NCI-H2107 (cell line): ENCODE results near the gene CRTAC1.

Experiments used
- DNase-seq: peaks from one replicate; lab custom pipeline; 2025; lab: John Stamatoyannopoulos, UW

CRTAC1 gene, protein sequence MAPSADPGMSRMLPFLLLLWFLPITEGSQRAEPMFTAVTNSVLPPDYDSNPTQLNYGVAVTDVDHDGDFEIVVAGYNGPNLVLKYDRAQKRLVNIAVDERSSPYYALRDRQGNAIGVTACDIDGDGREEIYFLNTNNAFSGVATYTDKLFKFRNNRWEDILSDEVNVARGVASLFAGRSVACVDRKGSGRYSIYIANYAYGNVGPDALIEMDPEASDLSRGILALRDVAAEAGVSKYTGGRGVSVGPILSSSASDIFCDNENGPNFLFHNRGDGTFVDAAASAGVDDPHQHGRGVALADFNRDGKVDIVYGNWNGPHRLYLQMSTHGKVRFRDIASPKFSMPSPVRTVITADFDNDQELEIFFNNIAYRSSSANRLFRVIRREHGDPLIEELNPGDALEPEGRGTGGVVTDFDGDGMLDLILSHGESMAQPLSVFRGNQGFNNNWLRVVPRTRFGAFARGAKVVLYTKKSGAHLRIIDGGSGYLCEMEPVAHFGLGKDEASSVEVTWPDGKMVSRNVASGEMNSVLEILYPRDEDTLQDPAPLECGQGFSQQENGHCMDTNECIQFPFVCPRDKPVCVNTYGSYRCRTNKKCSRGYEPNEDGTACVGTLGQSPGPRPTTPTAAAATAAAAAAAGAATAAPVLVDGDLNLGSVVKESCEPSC

DNA sequence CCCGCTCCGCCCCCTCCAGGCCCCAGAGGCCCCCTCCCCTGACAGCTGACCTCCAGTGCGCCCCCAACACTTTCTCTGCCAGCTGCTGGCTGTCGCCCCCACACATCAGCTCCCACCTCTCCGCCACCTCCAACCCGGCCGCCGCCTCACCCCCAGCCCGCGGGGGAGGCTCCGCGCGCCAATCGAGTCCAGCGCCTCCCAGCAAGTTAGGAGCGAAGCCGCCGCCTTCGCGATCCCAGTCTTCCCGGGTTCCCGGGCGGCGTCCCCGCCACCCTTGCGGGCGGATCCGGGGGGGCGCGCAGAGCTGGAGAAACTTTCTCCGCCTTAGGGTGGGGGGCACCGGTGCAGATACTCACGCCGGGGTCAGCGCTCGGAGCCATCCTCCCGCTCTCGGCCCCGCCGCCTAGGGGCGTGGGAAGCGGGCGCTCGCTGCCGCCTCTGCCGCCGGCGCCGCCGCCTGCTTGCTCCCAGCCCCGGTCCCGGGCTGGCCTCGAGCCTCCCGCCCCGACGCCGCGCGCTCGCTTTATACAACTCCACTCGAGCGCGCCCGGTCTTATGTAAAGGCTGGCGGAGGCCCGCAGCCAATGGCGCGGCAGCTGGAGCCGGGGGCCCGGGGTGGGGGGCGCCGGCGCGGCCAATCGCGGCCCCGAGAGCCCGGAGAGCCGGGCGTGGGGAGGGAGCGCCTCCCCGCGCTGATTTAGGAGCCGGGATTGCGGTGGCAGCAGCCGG is at the start of gene CRTAC1:
TSS of gene CRTAC1 (minus strand) at position 529 of the 729 bp plus-strand sequence. CDS start at position 380, 149 bp downstream.
- DNase-seq: peak; percentile 43

DNA sequence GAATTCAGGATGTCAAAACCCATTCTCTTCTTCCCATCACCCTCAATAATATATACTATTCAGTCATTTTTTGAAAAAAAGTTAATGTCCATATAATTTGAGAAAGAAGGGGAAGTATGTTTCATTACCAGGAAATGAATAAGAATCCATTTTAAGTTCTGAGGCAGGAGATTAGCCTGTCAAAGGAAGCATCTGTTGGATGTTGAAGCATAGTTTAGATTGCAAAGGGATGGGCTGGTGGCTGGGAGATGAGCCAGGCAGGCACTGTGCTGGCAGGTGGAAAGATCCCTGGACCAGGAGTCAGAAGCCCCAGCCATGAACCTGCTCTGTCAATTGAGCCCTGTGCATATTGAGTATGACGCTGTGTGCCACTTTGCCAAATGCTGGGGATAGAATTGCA is 48.4 kb upstream of the CRTAC1 start:
- DNase-seq: no peak

DNA sequence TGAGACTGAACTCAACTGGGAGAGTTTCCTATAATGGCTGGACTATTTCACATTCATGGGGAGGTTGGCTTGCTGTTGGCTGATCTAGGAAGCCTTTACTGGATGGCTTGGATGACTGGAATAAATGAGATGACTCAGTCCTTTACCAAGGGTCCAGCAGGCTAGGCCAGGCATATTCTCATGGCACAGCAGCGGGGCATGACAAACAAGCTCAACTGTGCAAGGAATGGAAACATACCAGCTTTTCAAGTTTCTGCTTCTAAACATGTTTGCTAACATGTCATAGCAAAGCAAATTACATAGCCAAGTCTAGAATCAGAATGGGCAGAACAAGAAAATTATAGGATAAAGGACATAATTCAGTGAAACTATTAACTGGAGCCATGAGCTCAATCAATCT is 46.8 kb upstream of the CRTAC1 start:
- no peak for DNase-seq

DNA sequence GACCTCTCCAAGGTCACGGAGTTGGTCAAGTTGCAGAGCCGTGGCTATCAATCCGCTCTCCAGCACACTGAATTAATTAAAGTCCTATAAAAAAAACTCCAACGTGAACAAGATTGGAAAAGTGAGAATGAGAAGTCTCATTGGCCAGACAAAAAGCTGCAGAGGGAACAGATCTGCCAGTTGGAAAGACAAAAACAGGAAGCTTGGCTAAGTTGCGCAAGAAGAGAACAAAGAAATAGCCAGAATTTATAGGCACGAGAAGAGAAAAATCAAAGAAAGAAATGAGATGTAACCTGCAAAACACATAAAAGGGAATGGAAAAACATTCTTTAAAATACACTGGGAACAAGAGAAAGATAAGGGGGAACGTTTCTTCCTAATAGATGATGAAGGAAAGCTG is 45.7 kb upstream of the CRTAC1 start:
- DNase-seq: no peak

DNA sequence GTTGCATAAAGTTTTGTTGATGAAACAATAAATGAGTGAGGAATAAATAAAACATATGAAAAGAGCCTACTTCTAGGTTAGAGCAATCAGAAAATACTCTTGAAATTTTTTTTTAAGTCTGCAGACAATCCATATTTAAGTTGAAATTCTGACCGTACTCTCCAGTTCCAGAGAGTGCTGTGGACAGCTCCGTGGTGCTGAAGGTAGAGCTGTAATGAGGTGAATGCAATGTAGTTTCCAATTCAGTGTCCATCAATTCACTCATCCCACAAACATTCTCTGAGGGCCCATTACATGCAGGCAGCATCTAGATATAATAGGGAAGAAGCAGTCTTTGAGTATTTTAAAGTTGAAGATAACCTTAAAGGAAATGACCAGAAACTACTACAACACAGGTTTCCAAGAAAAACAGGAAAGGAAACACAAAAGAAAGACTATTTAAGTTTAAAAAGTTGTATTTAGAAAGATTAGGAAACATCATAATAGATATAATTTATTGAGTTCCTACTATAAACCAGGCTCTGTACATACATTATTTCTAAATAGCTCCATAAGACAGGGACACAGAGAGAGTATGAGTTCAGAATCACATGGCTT is 44.0 kb upstream of the CRTAC1 start:
- no peak for DNase-seq

DNA sequence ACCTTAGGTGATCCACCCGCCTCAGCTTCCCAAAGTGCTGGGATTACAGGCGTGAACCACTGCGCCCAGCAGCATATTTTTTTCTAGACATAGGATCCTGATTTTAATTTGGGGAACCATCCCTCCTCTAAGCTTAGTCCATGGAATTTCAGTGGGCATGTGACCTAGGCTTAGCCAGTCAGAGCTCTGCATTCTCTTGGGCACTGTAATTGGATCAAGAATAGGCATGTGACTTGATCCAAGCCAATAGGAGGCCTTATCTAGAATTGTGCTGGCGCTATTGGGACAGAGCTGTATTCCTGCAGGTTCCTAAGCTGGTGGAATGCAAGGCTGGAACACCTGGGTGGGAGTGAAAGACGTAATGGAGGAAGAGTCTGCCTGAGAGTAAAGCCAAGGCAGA is 36.7 kb upstream of the CRTAC1 start:
- DNase-seq: no peak

DNA sequence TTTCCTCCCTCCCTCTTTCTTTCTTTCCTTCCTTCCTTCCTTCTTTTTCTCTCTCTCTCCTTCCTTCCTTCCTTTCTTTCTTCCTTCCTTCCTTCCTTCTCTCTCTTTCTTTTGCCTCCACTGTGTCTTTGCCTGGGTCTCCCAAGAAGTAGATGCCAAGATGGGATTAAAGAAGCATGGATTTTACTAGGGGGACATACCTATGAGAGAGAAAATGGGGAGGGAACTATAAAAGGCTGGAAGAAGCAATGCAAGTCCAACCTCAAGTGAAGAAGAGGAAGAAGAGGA is 33.3 kb upstream of the CRTAC1 start:
- DNase-seq: no peak

DNA sequence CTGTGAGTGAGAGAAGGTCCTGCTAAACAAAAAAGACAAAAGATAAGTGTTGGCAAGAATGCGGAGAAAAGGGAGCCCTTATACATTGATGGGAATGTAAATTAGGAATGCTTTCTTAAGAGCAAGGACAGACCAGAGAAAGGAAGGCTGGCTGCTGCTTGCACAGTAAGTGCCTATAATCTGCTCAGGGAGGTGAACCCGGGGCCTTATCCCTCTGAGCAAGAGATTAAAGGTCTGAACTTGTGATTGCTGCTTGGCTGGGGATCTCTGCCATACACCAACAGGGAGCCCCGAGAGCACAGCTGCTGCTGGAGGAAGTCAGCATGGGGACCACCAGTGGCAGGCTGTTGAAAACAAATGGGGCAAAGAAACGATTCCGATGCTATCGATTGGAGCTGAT is 32.0 kb upstream of the CRTAC1 start:
- DNase-seq: no peak

DNA sequence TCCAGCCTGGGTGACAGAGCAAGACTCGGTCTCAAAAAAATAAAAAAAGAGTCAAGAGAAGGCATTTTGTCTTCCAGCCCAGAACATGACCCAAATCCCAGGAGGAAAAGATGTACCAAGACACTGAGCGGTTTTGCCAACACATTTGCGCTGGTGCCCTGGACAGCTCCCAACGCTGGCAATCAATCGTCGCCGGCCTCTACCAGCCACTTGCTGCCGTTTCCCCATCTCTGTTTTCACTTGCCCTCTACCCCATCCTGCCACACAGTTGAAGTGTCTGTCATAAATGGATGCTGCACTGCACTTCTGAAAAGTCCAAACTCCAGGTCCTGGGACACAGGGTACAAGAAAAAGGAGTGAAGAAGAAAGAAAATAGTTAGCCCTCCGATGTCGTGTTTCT is 29.7 kb upstream of the CRTAC1 start:
- DNase-seq: no peak

DNA sequence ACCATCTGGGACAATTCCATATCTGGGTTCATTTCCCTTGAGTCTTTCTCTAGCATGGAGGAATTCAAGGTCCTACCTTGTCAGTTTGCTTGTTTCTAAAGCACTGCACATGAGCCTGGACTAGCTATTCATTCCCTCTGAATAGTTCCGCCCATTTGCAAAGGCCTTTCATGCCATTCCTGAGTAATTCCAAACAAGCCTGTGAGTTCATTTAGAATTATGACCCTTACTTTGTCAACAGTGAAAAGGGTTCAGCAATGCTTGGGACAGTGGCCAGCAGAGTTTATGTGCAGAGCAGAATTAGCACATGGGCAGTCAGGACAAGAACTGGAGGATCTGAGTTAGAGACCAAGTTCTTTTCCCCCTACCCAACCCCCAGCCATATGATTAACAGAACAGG is 27.9 kb upstream of the CRTAC1 start:
- no peak for DNase-seq

DNA sequence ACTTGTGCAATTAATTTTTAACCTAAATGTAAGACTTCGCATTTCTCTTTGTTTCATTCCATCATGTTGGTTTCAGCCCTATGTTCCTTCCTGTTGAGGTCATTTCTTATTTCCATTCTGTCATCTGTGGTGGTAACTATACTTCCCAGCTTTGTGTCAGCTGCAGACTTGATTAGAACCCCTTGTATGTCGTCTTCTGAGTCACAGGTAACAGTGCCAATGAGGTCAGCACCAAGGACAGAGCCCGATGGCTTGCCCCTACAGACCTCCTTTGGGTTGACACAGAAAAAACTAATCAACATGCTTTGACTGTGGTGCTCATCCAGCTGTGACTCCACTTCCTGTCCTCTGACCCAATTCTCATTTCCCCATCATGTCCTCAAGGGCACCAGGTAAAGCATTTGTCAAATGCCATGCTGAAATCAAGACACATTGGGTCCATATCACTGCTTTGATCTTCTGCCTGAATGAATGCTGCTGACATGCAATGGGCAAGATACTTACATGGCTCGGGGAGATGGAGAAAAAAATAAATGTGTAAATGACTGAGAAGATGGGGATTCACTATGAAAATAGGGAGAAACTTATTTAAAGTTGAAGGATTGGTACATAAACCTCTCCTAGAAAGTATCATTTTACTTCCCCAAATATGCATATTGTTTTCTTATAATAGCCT is 25.6 kb upstream of the CRTAC1 start:
- no peak for DNase-seq

DNA sequence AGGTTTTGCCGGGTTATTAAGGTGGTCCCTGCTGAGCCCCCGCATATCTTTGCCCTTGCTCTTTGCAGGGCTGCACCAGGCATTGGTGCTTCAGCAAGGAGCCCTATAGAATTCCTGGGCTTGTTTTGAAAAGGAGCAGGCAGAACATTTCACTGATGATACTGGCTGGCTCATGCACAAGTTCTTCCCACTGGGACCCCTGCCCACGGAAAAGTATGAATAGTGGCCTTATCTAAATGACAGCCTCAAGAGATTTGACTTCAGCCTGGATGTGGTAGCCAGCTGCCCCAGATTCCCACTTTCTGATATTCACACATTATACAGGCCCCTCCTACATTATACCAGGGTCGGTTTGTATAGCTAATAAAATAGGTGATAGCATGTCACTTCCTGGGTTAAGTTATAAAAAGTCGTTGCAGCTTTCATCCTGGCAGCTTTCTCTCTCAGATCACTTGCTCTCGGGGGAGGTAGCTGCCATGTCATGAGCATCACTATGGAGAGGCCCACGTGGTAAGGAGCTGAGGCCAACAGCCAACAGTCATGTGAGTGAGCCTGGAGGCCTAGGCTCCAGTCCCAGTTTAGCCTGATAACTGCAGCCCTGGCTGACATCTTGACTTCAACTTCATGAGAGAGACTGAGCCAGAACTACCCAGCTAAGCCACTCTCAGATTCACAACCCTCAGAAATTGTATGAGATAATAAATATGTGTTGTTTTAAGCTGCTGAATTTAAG is 16.8 kb upstream of the CRTAC1 start:
- no peak for DNase-seq

DNA sequence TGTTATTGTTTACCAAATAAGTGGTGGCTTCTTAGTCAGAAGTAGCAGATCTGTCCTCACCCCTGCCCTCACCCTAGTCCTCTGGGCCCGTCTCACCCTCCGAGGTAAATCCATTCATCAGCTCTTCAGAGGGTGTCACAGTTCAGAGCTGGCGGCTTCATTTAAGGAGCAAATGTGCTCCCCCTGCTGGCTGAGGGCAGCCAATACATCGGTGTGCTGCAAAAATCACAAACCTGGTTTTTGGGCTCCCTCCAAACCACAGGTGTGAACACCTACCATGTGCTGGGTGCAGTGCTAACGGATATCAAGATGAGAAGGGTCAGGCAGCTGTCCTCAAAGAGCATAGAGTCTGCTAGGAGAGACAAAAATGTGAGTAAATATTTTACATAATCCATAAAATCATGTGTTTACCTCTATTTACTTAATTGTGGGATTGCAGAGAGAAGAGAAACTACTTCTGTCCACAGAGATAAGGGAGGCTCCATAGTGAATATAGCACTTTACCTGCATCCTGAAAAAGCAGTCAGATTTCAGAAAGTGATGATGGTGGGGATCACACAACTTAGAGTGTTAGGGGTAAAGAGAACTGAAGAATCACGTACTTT is 15.5 kb upstream of the CRTAC1 start:
- DNase-seq: peak; percentile 25

DNA sequence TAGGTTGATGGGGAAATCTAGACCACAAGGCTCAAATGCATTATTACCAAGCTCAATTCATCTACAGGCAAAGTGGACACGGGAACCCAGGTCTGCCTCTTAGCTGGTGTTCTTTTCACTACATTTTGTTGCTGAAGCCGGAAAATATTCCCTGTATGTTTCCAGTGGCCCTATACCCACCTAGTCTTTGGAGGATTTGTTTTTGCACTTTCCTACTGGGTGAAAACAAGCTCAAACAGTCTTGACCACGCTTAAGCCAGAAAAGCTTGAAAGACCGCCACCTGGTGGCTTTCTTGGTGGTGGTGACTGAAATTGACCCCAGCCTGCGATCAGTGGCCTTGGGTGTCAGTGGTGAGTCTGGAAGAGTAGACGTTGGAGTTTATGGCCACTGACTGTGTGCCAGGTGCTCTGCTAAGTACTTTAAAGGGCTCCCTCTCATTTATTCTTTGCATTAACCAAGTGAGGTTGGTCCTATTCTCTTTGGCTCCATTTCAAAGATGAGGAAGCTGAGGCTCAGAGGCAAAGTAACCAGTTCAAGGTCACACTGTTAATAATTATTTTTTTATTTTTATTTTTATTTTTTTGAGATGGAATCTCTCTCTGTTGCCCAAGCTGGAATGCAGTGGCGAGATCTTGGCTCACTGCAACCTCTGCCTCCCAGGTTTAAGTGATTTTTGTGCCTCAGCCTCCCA is 11.1 kb upstream of the CRTAC1 start:
- no peak for DNase-seq

DNA sequence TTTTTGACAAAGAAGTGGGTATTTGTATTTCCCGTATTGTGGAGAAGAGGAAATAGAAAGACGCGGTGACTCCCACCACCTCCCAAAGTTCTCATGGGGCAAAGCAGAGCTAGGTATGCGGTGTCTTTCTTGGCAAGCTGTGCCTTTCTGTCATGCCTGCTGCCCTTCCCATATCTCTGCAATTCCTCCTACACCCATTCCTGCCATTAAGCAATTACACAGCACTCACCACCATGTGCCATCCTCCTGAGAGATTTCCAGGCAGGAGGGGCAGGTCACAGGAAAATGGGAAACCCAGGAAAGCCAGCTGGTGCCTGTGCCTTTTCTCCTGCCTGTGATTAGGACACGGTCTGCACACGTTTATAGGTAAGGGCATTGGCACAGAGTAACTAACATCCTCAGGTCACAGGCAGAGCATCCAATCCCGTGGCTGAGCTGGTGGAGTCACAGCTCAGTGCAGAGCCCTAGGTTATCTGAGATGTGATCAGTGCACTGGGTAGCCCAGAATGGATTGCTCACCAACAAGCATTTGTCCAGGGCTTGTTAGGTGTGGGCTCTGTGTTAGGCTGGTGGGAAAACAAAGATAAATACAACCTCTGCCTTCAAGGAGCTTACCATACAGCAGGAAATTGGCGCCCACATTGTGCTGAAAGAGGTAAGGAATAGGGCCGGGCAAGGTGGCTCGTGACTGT is 9.4 kb upstream of the CRTAC1 start:
- no peak for DNase-seq

DNA sequence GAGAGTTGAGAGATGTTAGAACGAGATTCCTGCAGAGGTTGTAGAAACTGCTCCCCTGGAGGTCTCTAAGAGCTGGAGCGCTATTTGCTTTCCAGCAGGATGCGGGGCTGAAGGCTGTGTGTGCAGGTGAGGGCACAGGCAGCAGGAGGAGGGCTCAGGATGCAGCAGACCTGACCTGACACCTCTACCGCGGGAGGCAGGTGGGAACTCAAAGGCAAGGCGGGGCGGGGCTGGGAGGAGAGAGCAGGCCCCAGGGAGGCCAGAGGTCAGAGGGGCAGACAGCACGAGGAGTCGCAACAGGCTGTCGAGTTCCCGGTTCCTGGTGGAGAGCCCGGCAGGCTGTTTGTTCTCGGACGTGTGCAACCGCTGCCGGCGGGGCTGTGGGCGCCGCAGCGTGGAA is 7.9 kb upstream of the CRTAC1 start:
- DNase-seq: no peak

DNA sequence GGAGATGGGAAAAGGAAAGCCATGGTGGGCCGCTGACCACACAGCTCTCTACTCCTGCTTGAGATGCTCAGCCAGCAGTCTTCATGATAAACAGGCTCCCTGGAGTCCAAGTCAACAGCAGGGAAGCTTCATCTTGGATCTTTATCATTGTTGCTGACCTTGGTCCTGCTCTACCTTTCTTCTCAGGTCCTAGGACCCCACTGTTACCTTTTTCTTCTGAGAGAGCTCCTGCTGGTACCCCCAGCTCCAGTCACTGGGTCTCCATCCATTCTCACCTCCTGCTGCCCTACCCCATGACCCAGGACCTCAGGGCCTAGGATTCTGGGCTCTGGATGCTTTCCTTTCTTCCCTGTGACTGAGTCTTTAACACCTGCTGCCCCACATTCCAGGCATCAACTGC is 5.2 kb upstream of the CRTAC1 start:
- DNase-seq: no peak

DNA sequence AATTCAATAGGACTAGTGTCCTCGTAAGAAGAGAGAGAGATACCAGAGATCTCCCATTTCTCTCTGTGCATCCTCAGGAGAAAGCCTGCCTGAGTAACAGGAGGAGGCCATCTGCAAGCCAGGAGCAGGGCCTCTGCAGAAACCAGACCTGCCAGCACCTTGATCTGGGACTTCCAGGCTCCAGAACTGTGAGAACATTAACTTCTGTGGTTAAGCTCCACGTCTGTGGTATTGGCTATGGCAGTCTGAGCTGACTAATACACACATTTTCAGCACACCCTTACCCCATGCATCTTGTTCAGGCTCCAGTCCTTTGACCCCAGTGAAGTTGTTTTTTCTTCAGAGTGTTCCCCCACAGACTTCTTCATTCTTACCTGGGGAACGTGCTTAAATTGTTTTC is 3.1 kb upstream of the CRTAC1 start:
- DNase-seq: no peak

DNA sequence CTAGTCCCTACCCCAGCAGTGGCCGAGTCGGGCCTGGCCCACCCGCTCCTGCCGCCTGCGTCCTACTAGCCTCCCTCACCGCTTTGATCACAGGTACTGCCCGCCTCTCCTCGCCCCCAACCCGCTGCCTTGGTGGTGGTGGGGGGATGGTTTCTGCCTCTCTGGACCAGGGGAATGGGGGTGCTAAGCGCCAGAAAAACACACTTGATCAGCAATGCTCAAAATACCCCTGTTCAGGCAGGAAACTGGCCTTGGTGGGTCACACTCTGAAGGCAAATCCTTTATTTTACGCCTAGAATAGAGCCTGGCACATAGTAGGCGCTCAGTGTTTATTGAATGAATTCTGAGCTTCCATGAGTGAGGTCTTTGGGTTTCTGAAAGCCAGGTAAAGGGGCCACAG is 1.0 kb upstream of the CRTAC1 start:
- no peak for DNase-seq

DNA sequence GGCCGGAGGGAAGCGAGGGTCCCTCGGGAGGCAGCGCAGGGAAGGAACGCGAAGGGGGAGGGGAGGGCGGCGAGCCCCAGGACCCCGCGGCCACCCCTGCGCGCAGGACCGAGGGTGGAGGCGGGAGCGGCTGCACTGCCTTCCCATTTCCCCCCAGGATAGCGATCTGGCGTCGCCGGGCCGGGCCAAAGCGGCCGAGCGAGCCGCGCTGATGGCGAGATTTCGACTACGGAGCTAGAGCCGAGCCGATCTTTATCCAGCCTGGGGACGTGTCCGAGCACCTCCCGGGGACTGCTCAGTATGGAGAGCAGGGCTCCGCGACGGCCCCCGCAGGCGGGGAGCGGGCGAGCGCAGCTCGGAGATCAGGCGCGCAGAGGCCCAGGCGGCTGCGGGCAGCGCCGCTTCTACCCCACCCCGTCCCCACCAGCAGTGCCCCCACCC is 590 bp upstream of the CRTAC1 start:
- no peak for DNase-seq
